HG03460 (cell line): ENCODE results near the gene AMN.
"Not testable (repeated sequence)": the region's sequence is repeated elsewhere in the genome, so short reads cannot be mapped to it uniquely, and the experiment has no call there.

Source experiments
- ATAC-seq: cut with Tn5 transposase; IDR thresholded peaks from one replicate; pipeline ENCODE4 v1.9.1; 2021; ENCODE audit not compliant: unreplicated experiment

AMN gene

GRCh38 chr14:102922490-102923200 is at the start of gene AMN:
AMN (plus strand) TSS chr14:102922663; CDS start chr14:102922689, 26 bp downstream.
- no peak for ATAC-seq

GRCh38 chr14:102873131-102873530 is 49.3 kb upstream of the AMN start:
- ATAC-seq = no peak

DNA sequence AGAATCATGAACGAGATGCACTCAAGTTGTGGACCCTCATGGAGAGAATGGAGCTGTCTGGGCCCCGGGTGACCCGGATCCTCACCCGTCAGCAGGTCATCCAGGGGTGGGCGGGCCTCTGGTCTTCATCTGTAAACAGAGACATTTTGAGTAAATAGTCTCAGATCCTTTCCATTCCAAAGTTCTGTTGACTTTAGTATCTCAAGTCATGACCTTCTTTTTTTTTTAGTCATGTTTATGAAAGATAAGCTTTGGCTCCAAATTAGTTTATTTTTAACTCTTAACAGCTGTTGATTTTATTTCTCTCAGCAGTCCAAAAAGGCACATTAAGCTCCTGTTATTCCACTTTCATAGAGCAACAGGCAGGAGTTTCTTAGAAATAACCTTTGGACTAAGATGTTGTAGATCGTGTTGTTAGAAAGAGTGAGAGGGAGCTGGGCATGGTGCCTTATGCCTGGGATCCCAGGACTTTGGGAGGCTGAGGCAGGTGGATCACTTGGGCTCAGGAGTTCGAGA is 48.9 kb upstream of the AMN start:
- no peak for ATAC-seq

DNA sequence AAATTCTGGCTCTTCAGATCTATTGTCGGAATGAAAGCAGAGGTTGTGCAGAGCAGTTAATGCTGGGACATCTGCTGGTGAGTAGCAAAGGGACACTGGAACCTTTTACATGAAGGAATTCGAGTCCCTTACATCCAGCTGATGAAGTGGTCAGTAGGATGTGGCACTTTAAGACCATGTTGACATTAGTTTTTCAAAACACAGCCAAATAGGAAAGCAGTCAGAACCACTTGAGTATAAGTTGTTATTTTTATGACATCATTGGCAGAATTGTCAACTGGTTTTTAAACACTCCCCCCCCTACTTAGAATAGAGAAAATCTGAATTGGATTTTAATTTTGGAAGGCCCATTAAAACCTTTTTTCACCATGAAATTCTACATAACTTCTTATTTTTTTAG is 46.8 kb upstream of the AMN start:
- ATAC-seq = no peak

GRCh38 chr14:102877511-102877910 is 45.0 kb upstream of the AMN start:
- not testable (repeated sequence) for ATAC-seq

DNA sequence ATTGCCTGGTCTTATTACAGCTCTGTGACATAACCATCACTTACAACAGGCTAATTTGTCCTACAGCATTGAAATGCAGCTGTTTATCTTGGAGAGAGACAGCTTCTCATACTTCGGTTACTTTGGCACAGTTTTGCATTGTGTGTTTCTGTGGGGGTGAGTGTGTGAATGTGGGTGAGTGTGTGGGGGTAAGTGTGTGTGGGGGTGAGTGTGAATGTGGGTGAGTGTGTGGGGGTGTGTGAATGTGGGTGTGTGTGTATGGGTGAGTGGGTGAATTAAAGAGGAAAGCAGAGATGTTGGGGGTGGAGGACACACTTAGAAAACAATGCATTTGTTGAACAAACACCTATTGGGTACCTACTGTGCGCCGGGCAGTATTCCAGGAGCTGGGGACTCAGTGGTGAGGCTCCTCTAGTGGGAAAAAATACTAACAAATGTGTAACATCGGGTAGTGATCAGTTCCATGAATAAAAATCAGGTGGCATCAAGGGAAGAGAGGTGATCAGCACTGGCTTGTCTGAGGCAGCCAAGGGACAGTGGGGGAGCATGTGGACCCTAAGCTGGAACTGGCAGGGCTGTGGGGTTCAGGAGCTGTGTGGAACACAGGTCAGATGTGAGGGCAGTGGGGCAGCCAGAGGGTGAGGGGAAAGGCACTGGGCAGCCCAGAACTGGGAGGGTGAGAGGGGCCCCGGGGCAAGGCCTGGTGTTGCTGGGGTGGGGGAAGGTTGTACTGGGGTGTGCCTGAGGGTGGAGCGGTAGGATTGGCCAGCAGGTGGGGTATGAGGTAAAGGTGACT is 44.1 kb upstream of the AMN start:
- no peak for ATAC-seq

GRCh38 chr14:102878970-102879460 is 43.4 kb upstream of the AMN start:
- no peak for ATAC-seq

GRCh38 chr14:102882226-102882906 is 40.1 kb upstream of the AMN start:
- ATAC-seq = no peak

DNA sequence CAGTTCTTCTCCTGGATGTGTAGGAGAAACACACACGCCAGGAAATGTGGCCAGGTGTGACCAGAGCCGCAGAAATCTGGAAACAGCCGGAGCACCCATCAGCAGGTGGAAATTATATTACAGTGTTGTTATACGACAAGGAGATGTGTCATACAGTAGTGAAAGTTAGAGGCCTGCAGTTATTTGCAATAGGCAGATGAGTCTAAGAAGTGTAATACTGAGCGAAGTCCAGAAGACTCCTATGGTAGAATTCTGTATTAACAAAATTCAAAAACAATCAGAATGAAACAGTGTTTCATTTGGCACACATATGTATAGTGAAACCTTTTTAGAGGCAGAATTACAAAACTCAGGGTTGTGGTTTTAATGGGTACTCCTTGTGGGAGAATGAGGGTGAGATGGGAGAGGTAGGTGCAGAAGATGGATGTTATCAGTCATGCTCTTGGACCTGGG is 39.3 kb upstream of the AMN start:
- ATAC-seq = no peak

DNA sequence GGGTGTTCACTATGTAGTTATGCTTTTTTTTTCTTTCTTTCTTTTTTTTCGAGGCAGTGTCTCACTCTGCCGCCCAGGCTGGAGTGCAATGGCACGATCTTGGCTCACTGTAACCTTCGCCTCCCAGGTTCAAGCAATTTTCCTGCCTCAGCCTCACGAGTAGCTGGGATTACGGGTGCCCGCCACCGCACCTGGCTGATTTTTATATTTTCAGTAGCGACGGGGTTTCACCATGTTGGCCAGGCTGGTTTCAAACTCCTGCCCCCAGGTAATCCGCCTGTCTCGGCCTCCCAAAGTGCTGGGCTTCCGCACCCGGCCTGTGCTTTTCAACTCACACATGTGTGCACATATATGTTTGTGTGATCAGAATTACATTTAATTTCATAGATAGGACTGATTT is 38.9 kb upstream of the AMN start:
- no peak for ATAC-seq

DNA sequence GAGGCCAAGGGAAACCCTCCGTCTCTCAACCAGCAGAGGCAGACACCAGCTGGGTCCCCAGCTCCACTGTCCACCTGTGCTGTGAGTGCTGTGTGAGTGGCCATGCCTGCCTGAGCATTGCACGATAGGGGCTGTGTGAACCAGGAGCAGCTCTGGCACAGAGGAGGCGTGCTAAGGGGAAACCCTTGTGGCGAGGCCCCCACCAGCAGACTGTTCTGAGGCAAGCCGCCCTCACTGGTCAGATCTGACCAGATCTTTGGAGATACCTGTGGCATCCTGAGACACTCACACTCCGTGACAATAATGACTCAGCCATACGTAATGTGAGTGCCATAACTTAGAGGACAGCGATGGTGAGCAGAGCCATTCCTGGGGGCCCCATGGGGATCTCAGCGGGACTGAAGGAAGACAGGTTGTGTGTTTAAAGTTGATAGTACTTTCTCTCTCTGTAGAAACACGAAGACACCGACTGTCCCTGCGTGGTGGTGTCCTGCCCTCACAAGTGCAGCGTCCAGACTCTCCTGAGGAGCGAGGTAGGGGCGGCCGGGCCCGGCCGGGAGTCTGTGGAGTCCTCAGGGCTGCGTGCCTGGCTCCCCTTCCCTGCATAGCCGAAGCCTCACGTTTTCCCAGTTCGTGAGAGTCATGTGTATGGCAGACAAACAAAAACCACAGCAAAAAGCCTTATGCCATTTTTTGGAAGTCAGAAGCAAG is 36.6 kb upstream of the AMN start:
- no peak for ATAC-seq

DNA sequence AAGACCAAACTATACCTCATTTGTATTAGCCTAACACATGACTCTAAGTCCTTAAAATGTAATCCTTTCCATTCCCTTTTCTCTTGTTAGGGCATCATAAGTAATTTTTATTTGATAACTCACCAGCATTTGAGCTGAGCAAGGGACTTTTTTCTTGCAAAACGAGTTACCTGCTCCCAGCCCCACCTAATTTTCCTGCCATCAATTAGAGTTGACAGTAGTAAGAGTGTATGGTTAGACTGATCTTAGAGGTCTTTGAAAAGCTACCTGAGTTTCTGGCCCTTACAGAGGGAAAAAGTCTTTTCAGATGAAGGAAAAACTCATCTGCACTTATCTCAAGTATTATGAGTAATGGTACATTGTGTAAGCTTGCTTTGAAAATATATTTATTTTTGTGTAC is 33.7 kb upstream of the AMN start:
- ATAC-seq = no peak

GRCh38 chr14:102889615-102890014 is 32.8 kb upstream of the AMN start:
- ATAC-seq = no peak

- ATAC-seq = no peak
Observed at GRCh38 chr14:102891111-102891510, 31.4 kb upstream of the AMN start.

DNA sequence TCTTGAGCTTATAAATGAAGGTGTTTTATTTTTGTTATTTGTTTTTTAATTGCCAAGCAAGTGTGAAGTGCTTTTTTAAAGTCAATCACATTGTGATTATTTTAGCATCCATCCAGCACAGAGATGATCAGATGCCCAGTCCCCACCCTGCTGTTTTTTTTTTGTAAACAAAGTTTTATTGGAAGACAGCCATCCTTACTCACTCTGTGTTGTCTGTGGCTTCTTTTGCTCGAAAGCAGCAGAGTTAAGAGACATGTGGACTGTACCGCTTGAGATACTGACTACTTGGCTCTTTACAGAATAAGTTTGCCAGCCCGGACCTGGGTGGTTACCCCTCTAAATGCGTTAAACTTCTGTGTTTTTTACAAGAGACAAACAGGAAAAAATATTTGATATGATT is 30.9 kb upstream of the AMN start:
- no peak for ATAC-seq

GRCh38 chr14:102892651-102893050 is 29.8 kb upstream of the AMN start:
- ATAC-seq = no peak

GRCh38 chr14:102893452-102893851 is 29.0 kb upstream of the AMN start:
- no peak for ATAC-seq

GRCh38 chr14:102896735-102897134 is 25.7 kb upstream of the AMN start:
- not testable (repeated sequence) for ATAC-seq

DNA sequence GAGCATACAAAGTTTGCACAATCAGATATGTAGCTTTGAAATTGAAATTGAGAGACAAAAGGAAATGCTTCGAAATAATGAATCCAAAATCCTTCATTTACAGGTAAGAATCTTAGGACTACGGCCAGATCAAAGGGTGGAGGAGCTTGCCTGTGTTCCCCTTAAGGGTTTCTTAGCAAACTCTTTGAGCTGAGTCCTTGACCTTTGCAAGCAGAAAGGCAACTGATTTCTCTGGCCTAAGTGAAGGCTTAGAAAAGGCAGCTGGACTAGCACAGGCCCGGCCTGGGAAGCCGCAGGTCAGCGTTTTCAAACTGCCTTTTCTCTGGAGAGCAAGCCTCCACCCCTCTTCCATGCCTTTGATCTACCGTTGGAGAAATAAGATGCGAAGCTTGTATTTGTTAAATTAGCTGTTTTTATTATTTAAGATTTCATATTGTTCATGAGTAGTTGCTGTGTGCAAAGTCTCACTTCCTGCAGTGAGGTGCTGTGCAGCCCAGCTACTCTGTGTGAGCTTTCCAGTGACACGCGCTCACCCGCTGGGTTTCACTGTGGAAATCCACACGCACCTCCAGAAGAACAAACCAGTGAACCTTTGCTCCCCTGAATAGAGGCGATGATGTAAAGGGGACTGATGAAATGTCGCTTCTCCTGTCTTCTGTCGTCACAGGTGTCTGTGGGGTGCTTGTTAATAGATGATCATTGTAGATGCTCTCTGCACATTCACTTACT is 25.0 kb upstream of the AMN start:
- ATAC-seq = no peak

DNA sequence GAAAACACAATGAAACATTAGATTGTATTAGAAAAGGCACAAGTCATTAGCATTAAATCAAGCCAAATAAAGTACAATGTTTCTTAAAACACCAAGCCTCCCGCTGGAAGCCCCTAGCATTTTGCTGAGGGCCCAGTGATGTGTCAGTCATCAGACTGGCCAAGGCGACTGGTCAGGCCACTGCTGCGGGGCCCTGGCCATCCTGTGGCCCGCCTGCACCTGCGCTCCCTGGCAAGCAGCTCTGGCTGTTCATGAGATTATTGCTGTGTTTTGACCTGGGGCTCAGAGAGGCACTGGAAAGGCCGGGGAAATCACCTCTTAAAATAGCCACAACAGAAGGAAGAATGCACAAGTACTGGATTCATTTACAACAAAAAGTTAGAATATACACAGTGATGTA is 24.2 kb upstream of the AMN start:
- ATAC-seq = no peak
